Measurements from ENCODE around the gene TEF. TPM values are rescaled to one million over a fixed set of nuclear protein-coding genes. Genes with fewer than 3 reads are reported as not detected.

The TEF gene
- total RNA-seq, 1 experiment from 2014 or later, result 19.4 TPM

GRCh38 chr22:41341012-41341411, 40.7 kb upstream of the TEF start:
- H3K4me3 ChIP-seq, result no peak overlapping the region
- BruUV-seq (replicated peaks), result no TSS peak
- no peak overlapping the region for H3K4me2 ChIP-seq
- H2AFZ ChIP-seq, result no peak overlapping the region
- H3K79me2 ChIP-seq (ENCODE audit: low read depth), result no peaks in the 10 kb centered on the region
- H3K27me3 ChIP-seq (ENCODE audit: insufficient read depth, low read depth), result no peaks in the 10 kb centered on the region
- no peaks in the 10 kb centered on the region for H3K9me3 ChIP-seq (ENCODE audit: insufficient read depth, low read depth)
- peaks cover 18% of the 10 kb centered on the region; the same call in 1 of the 2 replicates for H3K36me3 ChIP-seq (ENCODE audit: low read depth)
- CTCF ChIA-PET, result no interaction called here
- intact Hi-C loops (cut with micrococcal nuclease; ENCODE audit: unreplicated experiment), result no loop called here
- no peaks in the 10 kb centered on the region for H3K9me2 ChIP-seq (ENCODE audit: insufficient read depth)
- no peaks in the 10 kb centered on the region for H3K4me1 ChIP-seq (replicated peaks; ENCODE audit: insufficient read depth)
- H3F3A ChIP-seq (ENCODE audit: insufficient read depth, low read depth), result no peaks in the 10 kb centered on the region
- TF ChIP-seq EZH2 (IDR thresholded peaks at IDR 0.05; ENCODE audit: low read depth) (no peak), CTCF (conservative IDR thresholded peaks at IDR 0.05) (no peak)
- H3K27ac ChIP-seq, result no peak overlapping the region
- DNase-seq, result no peak
- POLR2A ChIA-PET (ENCODE audit: unreplicated experiment), result no interaction called here
- H4K20me1 ChIP-seq (ENCODE audit: insufficient read depth), result peaks cover 7% of the 10 kb centered on the region; the same call in 1 of the 2 replicates

- Histone ChIP-seq H3K36me3 (ENCODE audit: low read depth) (peaks cover 18% of the 10 kb centered on the region; the same call in 1 of the 2 replicates), H2AFZ (no peak overlapping the region), H3K27ac (no peak overlapping the region), H3F3A (ENCODE audit: insufficient read depth, low read depth) (no peaks in the 10 kb centered on the region), H3K4me3 (no peak overlapping the region), H3K4me1 (replicated peaks; ENCODE audit: insufficient read depth) (no peaks in the 10 kb centered on the region), H3K27me3 (ENCODE audit: insufficient read depth, low read depth) (no peaks in the 10 kb centered on the region), H3K9me2 (ENCODE audit: insufficient read depth) (no peaks in the 10 kb centered on the region), H4K20me1 (ENCODE audit: insufficient read depth) (0 out of 2 replicates have a peak, but pooled peaks cover 7% of the 10 kb centered on the region), H3K79me2 (ENCODE audit: low read depth) (no peaks in the 10 kb centered on the region), H3K4me2 (no peak overlapping the region), H3K9me3 (ENCODE audit: insufficient read depth, low read depth) (no peaks in the 10 kb centered on the region)
- ChIA-PET POLR2A (ENCODE audit: unreplicated experiment) (no interaction called here), CTCF (no interaction called here)
- DNase-seq, result no peak
- TF ChIP-seq EZH2 (IDR thresholded peaks at IDR 0.05; ENCODE audit: low read depth), result no peak
- TF ChIP-seq CTCF (conservative IDR thresholded peaks at IDR 0.05), result no peak
- BruUV-seq (replicated peaks), result no TSS peak
- intact Hi-C loops (cut with micrococcal nuclease; ENCODE audit: unreplicated experiment), result no loop called here
These were observed 39.8 kb upstream of the TEF start for GRCh38 chr22:41341990-41342389.

GRCh38 chr22:41343300-41343699, 38.4 kb upstream of the TEF start:
- Histone ChIP-seq H4K20me1 (ENCODE audit: insufficient read depth) (0 out of 2 replicates have a peak, but pooled peaks cover 6% of the 10 kb centered on the region), H3K9me2 (ENCODE audit: insufficient read depth) (no peaks in the 10 kb centered on the region), H3K79me2 (ENCODE audit: low read depth) (no peaks in the 10 kb centered on the region), H3F3A (ENCODE audit: insufficient read depth, low read depth) (no peaks in the 10 kb centered on the region), H3K4me3 (no peak overlapping the region), H3K4me2 (no peak overlapping the region), H3K9me3 (ENCODE audit: insufficient read depth, low read depth) (no peaks in the 10 kb centered on the region), H3K27me3 (ENCODE audit: insufficient read depth, low read depth) (no peaks in the 10 kb centered on the region), H3K36me3 (ENCODE audit: low read depth) (peaks cover 18% of the 10 kb centered on the region; the same call in 1 of the 2 replicates), H3K27ac (no peak overlapping the region), H3K4me1 (replicated peaks; ENCODE audit: insufficient read depth) (no peaks in the 10 kb centered on the region), H2AFZ (no peak overlapping the region)
- intact Hi-C loops (cut with micrococcal nuclease; ENCODE audit: unreplicated experiment), result no loop called here
- DNase-seq, result no peak
- ChIA-PET CTCF (no interaction called here), POLR2A (ENCODE audit: unreplicated experiment) (interaction anchor here (0.5 kb wide), 1 partner anchor 24 kb away, joined by 3 read pairs; no protein-coding TSS in a partner anchor)
- BruUV-seq (replicated peaks), result no TSS peak
- no peak for TF ChIP-seq EZH2 (IDR thresholded peaks at IDR 0.05; ENCODE audit: low read depth)
- TF ChIP-seq CTCF (conservative IDR thresholded peaks at IDR 0.05), result no peak
